Esophagus muscularis mucosa (tissue), 4 donors: Measurements from ENCODE around the gene NCEH1. TPM values are rescaled to one million over a fixed set of nuclear protein-coding genes. Genes with fewer than 3 reads are reported as not detected.

Experiments used
- DNase-seq: peaks from one replicate; pipeline ENCODE4 v3.0.0-alpha.2; 2017; ENCODE audit errors: extremely low spot score
- H3K27ac ChIP-seq, 4 donors: fragments of 200-600 bp; sonication (generic); replicated peaks in 1 of 4; 1 replicate in 3 of 4; 2 replicates in 1 of 4; pipeline ENCODE4 v1.5.1; 2016 to 2019; ENCODE audit warnings: mild to moderate bottlenecking in 1 of 4
- H3K27me3 ChIP-seq, 4 donors: fragments of 200-600 bp; sonication (generic); one replicate each; pipeline versions ENCODE4 v1.5.1 to v1.6.0; 2016 to 2019
- H3K36me3 ChIP-seq, 4 donors: fragments of 200-600 bp; sonication (generic); one replicate each; pipeline ENCODE4 v1.5.1; 2016 to 2019
- H3K4me1 ChIP-seq, 4 donors: fragments of 200-600 bp; sonication (generic); one replicate each; pipeline ENCODE4 v1.5.1; 2016 to 2019
- H3K4me3 ChIP-seq, 4 donors: fragments of 200-600 bp; sonication (generic); 1 replicate in 2 of 4; 2 replicates in 2 of 4; pipeline ENCODE4 v1.5.1; 2016 to 2019; ENCODE audit warnings: mild to moderate bottlenecking in 4 of 4, moderate library complexity in 1 of 4
- H3K9me3 ChIP-seq, 4 donors: fragments of 200-600 bp; sonication (generic); 1 replicate in 3 of 4; 2 replicates in 1 of 4; pipeline ENCODE4 v1.5.1; 2016 to 2019
- EP300 ChIP-seq: sonication (generic); formaldehyde crosslinking; IDR thresholded peaks from one replicate; pipeline ENCODE4 v1.6.1; 2017; ENCODE audit warnings: antibody characterized with exemption
- POLR2A ChIP-seq: fragments of 450-650 bp; IDR thresholded peaks from one replicate; pipeline ENCODE4 v1.6.1; 2017; ENCODE audit warnings: antibody characterized with exemption, moderate library complexity, mild to moderate bottlenecking, low read depth
- POLR2AphosphoS5 ChIP-seq, 2 donors: sonication (generic); formaldehyde crosslinking; IDR thresholded peaks; one replicate each; pipeline ENCODE4 v1.6.1; 2017; ENCODE audit warnings: antibody characterized with exemption in 2 of 2
- WGBS: methylation state at CpG from one replicate; pipeline ENCODE4 v1.1.5; 2018; 5-methylcytosine and 5-hydroxymethylcytosine counted together
- intact Hi-C: fragments of 100-400 bp; cut with DNase I; formaldehyde crosslinking; loops from one replicate; pipeline ENCODE4 v1.15.1; 2023
- total RNA-seq, 4 donors: library from RNA; depleted of rRNA; stranded (reverse); fragments of >200 nt; gene quantifications; one replicate each; pipeline versions ENCODE4 v1.1.0 to v1.2.1, GENCODE V29; 2016
- TF ChIP-seq, protein P1 (sequence below), 3 experiments: fragments of 200-600 bp in 2 of 3; fragments of 450-650 bp in 1 of 3; sonication (generic) in 2 of 3; IDR thresholded peaks; one replicate each; pipeline ENCODE4 v1.5.1; 2017 to 2019; ENCODE audit warnings: antibody characterized with exemption in 3 of 3, mild to moderate bottlenecking in 2 of 3, moderate library complexity in 1 of 3

Gene NCEH1
- total RNA-seq, 4 donors from 2014 or later = 3.0 to 11.6 (median 3.7) TPM

DNA sequence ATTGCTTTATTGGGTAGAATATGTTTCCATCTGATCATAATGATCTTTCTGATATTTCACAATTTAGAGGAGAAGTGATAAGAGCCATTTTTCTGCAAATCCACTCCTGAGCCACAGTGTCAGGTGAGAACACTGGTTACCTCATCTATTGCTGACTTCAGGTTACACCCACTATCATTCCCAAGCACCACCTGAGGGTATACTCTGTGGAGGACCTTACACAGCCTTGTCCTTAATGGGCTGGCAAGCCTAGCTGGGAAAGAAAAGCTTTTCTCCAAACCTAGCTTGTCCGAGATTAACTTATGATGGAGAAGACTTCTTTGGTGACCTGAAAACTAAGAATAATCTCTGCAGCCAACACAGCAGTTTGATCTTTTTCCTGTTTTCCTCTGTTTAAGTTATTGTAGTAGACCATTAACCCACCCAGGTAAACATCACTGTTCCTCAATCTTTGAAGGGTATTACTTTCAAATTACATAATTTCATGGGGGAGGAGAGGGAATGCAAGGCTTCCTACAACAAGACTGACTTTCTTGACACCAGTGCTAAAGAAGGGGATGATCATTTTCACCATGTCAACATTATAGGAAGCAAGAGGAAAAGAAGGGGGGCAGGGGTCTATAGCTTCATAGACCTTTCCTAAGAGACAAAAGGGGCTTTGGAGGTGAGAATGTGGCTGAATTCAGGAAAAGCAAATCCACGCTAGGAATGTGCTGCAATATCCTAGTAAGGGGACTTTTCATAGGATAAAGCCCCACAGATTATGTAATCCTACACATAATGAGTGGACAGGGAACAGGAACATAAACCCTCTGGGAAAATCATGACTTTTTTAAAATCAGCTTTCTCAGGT is 1.7 kb downstream of the NCEH1 start:
- H3K27ac ChIP-seq = peak overlapping the region in 3 of 4 donors; percentile 90 to 97 (median 93)
- peak overlapping the region in 3 of 4 donors; percentile 76 to 92 (median 84) for H3K4me3 ChIP-seq
- H3K36me3 ChIP-seq = no peaks in the 10 kb centered on the region
- peaks cover 17 to 39% (median 33%) of the 10 kb centered on the region in 4 donors for H3K4me1 ChIP-seq
- intact Hi-C loops = no loop called here
- H3K9me3 ChIP-seq = no peaks in the 10 kb centered on the region
- DNase-seq = no peak
- TF ChIP-seq POLR2AphosphoS5 (IDR thresholded peaks at IDR 0.05) (no peak), POLR2A (no peak), EP300 (no peak)
- TF ChIP-seq, protein P1, sequence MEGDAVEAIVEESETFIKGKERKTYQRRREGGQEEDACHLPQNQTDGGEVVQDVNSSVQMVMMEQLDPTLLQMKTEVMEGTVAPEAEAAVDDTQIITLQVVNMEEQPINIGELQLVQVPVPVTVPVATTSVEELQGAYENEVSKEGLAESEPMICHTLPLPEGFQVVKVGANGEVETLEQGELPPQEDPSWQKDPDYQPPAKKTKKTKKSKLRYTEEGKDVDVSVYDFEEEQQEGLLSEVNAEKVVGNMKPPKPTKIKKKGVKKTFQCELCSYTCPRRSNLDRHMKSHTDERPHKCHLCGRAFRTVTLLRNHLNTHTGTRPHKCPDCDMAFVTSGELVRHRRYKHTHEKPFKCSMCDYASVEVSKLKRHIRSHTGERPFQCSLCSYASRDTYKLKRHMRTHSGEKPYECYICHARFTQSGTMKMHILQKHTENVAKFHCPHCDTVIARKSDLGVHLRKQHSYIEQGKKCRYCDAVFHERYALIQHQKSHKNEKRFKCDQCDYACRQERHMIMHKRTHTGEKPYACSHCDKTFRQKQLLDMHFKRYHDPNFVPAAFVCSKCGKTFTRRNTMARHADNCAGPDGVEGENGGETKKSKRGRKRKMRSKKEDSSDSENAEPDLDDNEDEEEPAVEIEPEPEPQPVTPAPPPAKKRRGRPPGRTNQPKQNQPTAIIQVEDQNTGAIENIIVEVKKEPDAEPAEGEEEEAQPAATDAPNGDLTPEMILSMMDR (IDR thresholded peaks at IDR 0.05) = no peak
- 82% methylated on average over 2 of the region's 2 CpGs for WGBS
- H3K27me3 ChIP-seq = no peaks in the 10 kb centered on the region

GRCh38 chr3:172707967-172708366 is 2.9 kb downstream of the NCEH1 start:
- intact Hi-C loops = no loop called here
- H3K4me3 ChIP-seq = no peak overlapping the region
- H3K9me3 ChIP-seq = no peaks in the 10 kb centered on the region
- DNase-seq = no peak
- 100% methylated on average over 1 of the region's 1 CpG for WGBS
- H3K4me1 ChIP-seq = peaks cover 17 to 48% (median 39%) of the 10 kb centered on the region in 4 donors
- no peaks in the 10 kb centered on the region for H3K36me3 ChIP-seq
- TF ChIP-seq POLR2A (no peak), POLR2AphosphoS5 (IDR thresholded peaks at IDR 0.05) (no peak), EP300 (no peak)
- TF ChIP-seq, protein P1 (IDR thresholded peaks at IDR 0.05) = no peak
- peak overlapping the region in 1 of 4 donors; percentile 7 for H3K27ac ChIP-seq
- H3K27me3 ChIP-seq = no peaks in the 10 kb centered on the region

- Histone ChIP-seq H3K9me3 (no peaks in the 10 kb centered on the region), H3K27ac (no peak overlapping the region), H3K27me3 (no peaks in the 10 kb centered on the region), H3K36me3 (no peaks in the 10 kb centered on the region), H3K4me1 (peaks cover 17 to 48% (median 39%) of the 10 kb centered on the region in 4 donors), H3K4me3 (no peak overlapping the region)
- no peak for DNase-seq
- 86% methylated on average over 2 of the region's 2 CpGs for WGBS
- no peak for TF ChIP-seq EP300
- TF ChIP-seq POLR2AphosphoS5 (IDR thresholded peaks at IDR 0.05) = no peak
- TF ChIP-seq, protein P1 (IDR thresholded peaks at IDR 0.05) = no peak
- TF ChIP-seq POLR2A = no peak
- intact Hi-C loops = no loop called here
Measured at GRCh38 chr3:172707030-172707429, 3.8 kb downstream of the NCEH1 start.

- Histone ChIP-seq H3K4me3 (no peak overlapping the region), H3K27me3 (no peaks in the 10 kb centered on the region), H3K9me3 (no peaks in the 10 kb centered on the region), H3K4me1 (peaks cover 9 to 48% (median 33%) of the 10 kb centered on the region in 4 donors), H3K27ac (no peak overlapping the region), H3K36me3 (no peaks in the 10 kb centered on the region)
- TF ChIP-seq POLR2AphosphoS5 (IDR thresholded peaks at IDR 0.05) (no peak), EP300 (no peak), POLR2A (no peak)
- TF ChIP-seq, protein P1 (IDR thresholded peaks at IDR 0.05) = no peak
- no peak for DNase-seq
- intact Hi-C loops = no loop called here
- WGBS = 92% methylated on average over 4 of the region's 4 CpGs
Measured at GRCh38 chr3:172705170-172705569, 5.7 kb downstream of the NCEH1 start.
